Liver (tissue), 3 donors: ENCODE measurements around the gene UNC13A.

Source experiments
- ATF3 ChIP-seq: IDR thresholded peaks from 2 replicates; pipeline ENCODE4 v1.6.1; 2016; ENCODE audit warnings: antibody characterized with exemption
- CTCF ChIP-seq: fragments of 150-350 bp; IDR thresholded peaks from 2 replicates; pipeline ENCODE4 v1.5.1; 2017; ENCODE audit warnings: improper control_type of control experiment, low read depth, low read length; ENCODE audit not compliant: missing input control
- FOXA1 ChIP-seq: IDR thresholded peaks from 2 replicates; pipeline ENCODE4 v1.6.1; 2016; ENCODE audit warnings: antibody characterized with exemption
- HNF4A ChIP-seq, 2 donors: conservative IDR thresholded peaks; 2 replicates each; pipeline ENCODE4 v1.6.1; 2016; ENCODE audit warnings: antibody characterized with exemption in 2 of 2, mild to moderate bottlenecking in 2 of 2
- RAD21 ChIP-seq, 2 donors: IDR thresholded peaks; 2 replicates each; pipeline ENCODE4 v1.6.1; 2016; ENCODE audit warnings: antibody characterized with exemption in 2 of 2, mild to moderate bottlenecking in 2 of 2
- TAF1 ChIP-seq: conservative IDR thresholded peaks from 2 replicates; pipeline ENCODE4 v1.6.1; 2016; ENCODE audit warnings: antibody characterized with exemption, mild to moderate bottlenecking
- YY1 ChIP-seq: IDR thresholded peaks from 2 replicates; pipeline ENCODE4 v1.6.1; 2016; ENCODE audit warnings: antibody characterized with exemption, mild to moderate bottlenecking
- donor health status: healthy.
- donor health status: healthy.

DNA sequence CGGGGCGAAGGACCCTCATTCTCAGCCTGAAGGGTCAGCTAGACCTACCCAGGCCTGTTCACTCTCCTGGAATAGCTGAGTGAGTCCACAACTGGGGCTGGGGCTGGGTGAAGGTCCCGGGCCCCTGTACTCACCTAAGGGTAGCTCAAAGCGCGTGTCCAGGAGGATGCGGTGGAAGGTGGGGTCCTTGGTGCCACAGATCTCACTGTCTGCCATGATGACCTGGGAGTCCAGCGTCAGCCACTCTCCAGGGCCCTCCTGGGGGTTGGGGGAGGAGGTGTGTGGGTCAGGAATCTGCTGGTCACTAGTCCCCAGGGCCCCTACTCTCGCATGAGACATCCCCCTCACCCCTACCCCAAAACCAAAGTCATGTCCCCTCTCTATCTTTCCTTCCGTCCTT is 18.7 kb downstream of the UNC13A start:
- TF ChIP-seq CTCF (no peak), RAD21 (IDR thresholded peaks at IDR 0.05) (no peak), YY1 (no peak), TAF1 (no peak), HNF4A (conservative IDR thresholded peaks at IDR 0.05) (no peak), FOXA1 (no peak), ATF3 (no peak)
